A673 (cell line): ENCODE measurements around the gene PLXNA3. TPM values are rescaled to one million over a fixed set of nuclear protein-coding genes. Genes with fewer than 3 reads are reported as not detected.

Experiments
- BruUV-seq: library from RNA; stranded (reverse); fragments of 400-500 nt; replicated peaks from 2 replicates; lab custom pipeline; 2021; lab: Mats Ljungman, UMichigan
- CTCF ChIA-PET: fragments of 300-600 bp; sonication (Branson Sonifier 250); formaldehyde crosslinking; loops from one replicate; lab custom pipeline; 2022; ENCODE audit warnings: antibody characterized with exemption; lab: Charles Lee
- POLR2A ChIA-PET: fragments of 300-600 bp; sonication (Branson Sonifier 250); formaldehyde crosslinking; loops from one replicate; lab custom pipeline; 2022; ENCODE audit warnings: antibody characterized with exemption; ENCODE audit not compliant: low non-redundant PET; lab: Charles Lee
- DNase-seq: peaks from one replicate; pipeline ENCODE4 v3.0.0-alpha.2; 2015; ENCODE audit warnings: low spot score
- H3K27ac ChIP-seq: fragments of 200-600 bp; sonication (generic); 2 replicates; pipeline ENCODE4 v1.5.1; 2016; ENCODE audit warnings: mixed run types, low read depth, mild to moderate bottlenecking, mixed read lengths, antibody characterized with exemption, low read length; ENCODE audit not compliant: poor library complexity, severe bottlenecking
- H3K27me3 ChIP-seq: fragments of 200-600 bp; sonication (generic); replicated peaks from 2 replicates; pipeline ENCODE4 v1.6.1; 2017; ENCODE audit warnings: mixed run types, low read depth, mild to moderate bottlenecking, mixed read lengths, antibody characterized with exemption, low read length; ENCODE audit not compliant: insufficient read depth, poor library complexity
- H3K36me3 ChIP-seq: fragments of 200-600 bp; sonication (generic); 2 replicates; pipeline ENCODE4 v1.6.1; 2016; ENCODE audit warnings: mixed run types, mild to moderate bottlenecking, mixed read lengths, antibody characterized with exemption, low read length; ENCODE audit not compliant: insufficient read depth, poor library complexity, severe bottlenecking
- H3K4me1 ChIP-seq: fragments of 200-600 bp; sonication (generic); 2 replicates; pipeline ENCODE4 v1.6.1; 2017; ENCODE audit warnings: mixed run types, mild to moderate bottlenecking, mixed read lengths, antibody characterized with exemption, low read length; ENCODE audit not compliant: insufficient read depth, poor library complexity, severe bottlenecking
- H3K4me3 ChIP-seq: fragments of 200-600 bp; sonication (generic); 2 replicates; pipeline ENCODE4 v1.5.1; 2016; ENCODE audit warnings: low read depth, mixed run types, mild to moderate bottlenecking, mixed read lengths, low read length; ENCODE audit not compliant: poor library complexity, severe bottlenecking
- H3K9me3 ChIP-seq: fragments of 200-600 bp; sonication (generic); 2 replicates; pipeline ENCODE4 v1.6.1; 2016; ENCODE audit warnings: mixed run types, low read depth, mild to moderate bottlenecking, mixed read lengths, antibody characterized with exemption, low read length; ENCODE audit not compliant: poor library complexity, severe bottlenecking
- EZH2 ChIP-seq: fragments of 200-600 bp; sonication (generic); IDR thresholded peaks from 2 replicates; pipeline ENCODE4 v1.6.1; 2017; ENCODE audit warnings: borderline replicate concordance, low read depth, mild to moderate bottlenecking, mixed read lengths, antibody characterized with exemption, low read length; ENCODE audit not compliant: poor library complexity, severe bottlenecking
- intact Hi-C: fragments of 100-400 bp; cut with micrococcal nuclease; formaldehyde crosslinking; loops from one replicate; pipeline ENCODE4 v1.10.0; 2022; ENCODE audit not compliant: unreplicated experiment
- total RNA-seq: library from RNA; stranded (reverse); gene quantifications from 2 replicates; pipeline ENCODE4 v1.2.3, GENCODE V29; 2021
- TF ChIP-seq, protein P1 (sequence below): fragments of 300-800, 200-600 bp; sonication (generic); conservative IDR thresholded peaks from 2 replicates; pipeline ENCODE4 v1.5.1; 2017; ENCODE audit warnings: low read depth, mild to moderate bottlenecking, antibody characterized with exemption, low read length, moderate library complexity, mixed read lengths

Gene PLXNA3
- total RNA-seq, 1 experiment from 2014 or later, result 54.6 TPM

DNA sequence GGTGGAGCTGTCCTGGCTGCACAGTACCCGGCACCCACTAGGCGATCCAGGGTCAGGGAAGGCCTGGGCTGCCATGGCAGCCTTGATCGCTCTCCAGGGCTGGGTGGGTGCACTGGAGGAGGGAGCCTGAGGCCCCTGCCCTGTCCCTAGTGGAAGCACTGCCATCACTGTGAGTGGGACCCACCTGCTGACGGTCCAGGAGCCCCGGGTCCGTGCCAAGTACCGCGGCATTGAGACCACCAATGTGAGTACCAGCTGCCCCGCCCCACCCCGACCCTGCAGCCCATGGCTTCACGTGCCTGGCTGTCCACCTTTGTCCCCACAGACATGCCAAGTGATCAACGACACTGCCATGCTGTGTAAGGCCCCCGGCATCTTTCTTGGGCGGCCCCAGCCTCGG lies 8.8 kb downstream of the PLXNA3 start:
- H3K4me3 ChIP-seq, result no peak overlapping the region
- H3K27me3 ChIP-seq, result no peaks in the 10 kb centered on the region
- POLR2A ChIA-PET, result interaction anchor here (0.6 kb wide), 1 partner anchor 591 kb away, joined by 6 read pairs; no protein-coding TSS in a partner anchor
- peaks cover 10% of the 10 kb centered on the region for H3K36me3 ChIP-seq
- no peak for DNase-seq
- H3K4me1 ChIP-seq, result no peaks in the 10 kb centered on the region
- H3K9me3 ChIP-seq, result no peaks in the 10 kb centered on the region
- BruUV-seq, result no TSS peak
- intact Hi-C loops, result no loop called here
- CTCF ChIA-PET, result no interaction called here
- no peak for TF ChIP-seq EZH2
- TF ChIP-seq, protein P1, sequence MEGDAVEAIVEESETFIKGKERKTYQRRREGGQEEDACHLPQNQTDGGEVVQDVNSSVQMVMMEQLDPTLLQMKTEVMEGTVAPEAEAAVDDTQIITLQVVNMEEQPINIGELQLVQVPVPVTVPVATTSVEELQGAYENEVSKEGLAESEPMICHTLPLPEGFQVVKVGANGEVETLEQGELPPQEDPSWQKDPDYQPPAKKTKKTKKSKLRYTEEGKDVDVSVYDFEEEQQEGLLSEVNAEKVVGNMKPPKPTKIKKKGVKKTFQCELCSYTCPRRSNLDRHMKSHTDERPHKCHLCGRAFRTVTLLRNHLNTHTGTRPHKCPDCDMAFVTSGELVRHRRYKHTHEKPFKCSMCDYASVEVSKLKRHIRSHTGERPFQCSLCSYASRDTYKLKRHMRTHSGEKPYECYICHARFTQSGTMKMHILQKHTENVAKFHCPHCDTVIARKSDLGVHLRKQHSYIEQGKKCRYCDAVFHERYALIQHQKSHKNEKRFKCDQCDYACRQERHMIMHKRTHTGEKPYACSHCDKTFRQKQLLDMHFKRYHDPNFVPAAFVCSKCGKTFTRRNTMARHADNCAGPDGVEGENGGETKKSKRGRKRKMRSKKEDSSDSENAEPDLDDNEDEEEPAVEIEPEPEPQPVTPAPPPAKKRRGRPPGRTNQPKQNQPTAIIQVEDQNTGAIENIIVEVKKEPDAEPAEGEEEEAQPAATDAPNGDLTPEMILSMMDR, result no peak
- no peak overlapping the region for H3K27ac ChIP-seq

DNA sequence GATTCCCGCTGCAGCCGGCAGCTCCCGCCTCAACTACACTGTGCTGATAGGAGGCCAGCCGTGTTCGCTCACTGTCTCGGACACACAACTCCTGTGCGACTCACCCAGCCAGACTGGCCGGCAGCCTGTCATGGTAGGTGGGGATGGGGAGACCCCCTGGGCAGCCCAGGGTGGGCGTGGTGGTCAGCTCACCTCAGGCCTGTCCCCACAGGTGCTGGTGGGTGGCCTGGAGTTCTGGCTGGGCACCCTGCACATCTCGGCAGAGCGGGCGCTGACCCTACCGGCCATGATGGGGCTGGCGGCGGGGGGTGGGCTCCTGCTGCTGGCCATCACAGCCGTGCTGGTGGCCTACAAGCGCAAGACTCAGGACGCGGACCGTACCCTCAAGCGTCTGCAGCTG lies 9.5 kb downstream of the PLXNA3 start:
- no TSS peak for BruUV-seq

DNA sequence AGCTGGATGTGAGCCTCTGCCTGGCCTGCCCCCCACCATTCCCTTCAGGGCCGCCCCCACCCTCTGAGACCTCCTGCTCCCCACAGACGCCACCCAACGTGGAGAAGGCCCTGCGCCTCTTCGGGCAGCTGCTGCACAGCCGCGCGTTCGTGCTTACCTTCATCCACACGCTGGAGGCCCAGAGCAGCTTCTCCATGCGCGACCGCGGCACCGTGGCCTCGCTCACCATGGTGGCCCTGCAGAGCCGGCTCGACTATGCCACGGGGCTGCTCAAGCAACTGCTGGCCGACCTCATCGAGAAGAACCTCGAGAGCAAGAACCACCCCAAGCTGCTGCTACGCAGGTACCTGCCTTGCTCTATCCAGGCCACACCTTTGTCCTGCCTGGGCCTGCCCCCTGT lies 10.1 kb downstream of the PLXNA3 start:
- DNase-seq, result no peak
- intact Hi-C loops, result no loop called here

More for the DNA sequence above, 9.5 kb downstream of the PLXNA3 start:
- H3K4me1 ChIP-seq, result no peaks in the 10 kb centered on the region
- intact Hi-C loops, result no loop called here
- no peaks in the 10 kb centered on the region for H3K27me3 ChIP-seq
- DNase-seq, result no peak
- ChIA-PET POLR2A (no interaction called here), CTCF (no interaction called here)
- no peaks in the 10 kb centered on the region for H3K9me3 ChIP-seq
- no peak overlapping the region for H3K4me3 ChIP-seq
- no peak overlapping the region for H3K27ac ChIP-seq
- peaks cover 10% of the 10 kb centered on the region for H3K36me3 ChIP-seq
- TF ChIP-seq, protein P1, result no peak
- no peak for TF ChIP-seq EZH2

More for the DNA sequence above, 10.1 kb downstream of the PLXNA3 start:
- no peak overlapping the region for H3K4me3 ChIP-seq
- H3K9me3 ChIP-seq, result no peaks in the 10 kb centered on the region
- H3K4me1 ChIP-seq, result no peaks in the 10 kb centered on the region
- POLR2A ChIA-PET, result no interaction called here
- TF ChIP-seq EZH2, result no peak
- TF ChIP-seq, protein P1, result no peak
- H3K27me3 ChIP-seq, result no peaks in the 10 kb centered on the region
- H3K36me3 ChIP-seq, result peaks cover 10% of the 10 kb centered on the region
- CTCF ChIA-PET, result no interaction called here
- no TSS peak for BruUV-seq
- no peak overlapping the region for H3K27ac ChIP-seq
